ENCODE measurements around the gene FOXR1.

Gene FOXR1

DNA sequence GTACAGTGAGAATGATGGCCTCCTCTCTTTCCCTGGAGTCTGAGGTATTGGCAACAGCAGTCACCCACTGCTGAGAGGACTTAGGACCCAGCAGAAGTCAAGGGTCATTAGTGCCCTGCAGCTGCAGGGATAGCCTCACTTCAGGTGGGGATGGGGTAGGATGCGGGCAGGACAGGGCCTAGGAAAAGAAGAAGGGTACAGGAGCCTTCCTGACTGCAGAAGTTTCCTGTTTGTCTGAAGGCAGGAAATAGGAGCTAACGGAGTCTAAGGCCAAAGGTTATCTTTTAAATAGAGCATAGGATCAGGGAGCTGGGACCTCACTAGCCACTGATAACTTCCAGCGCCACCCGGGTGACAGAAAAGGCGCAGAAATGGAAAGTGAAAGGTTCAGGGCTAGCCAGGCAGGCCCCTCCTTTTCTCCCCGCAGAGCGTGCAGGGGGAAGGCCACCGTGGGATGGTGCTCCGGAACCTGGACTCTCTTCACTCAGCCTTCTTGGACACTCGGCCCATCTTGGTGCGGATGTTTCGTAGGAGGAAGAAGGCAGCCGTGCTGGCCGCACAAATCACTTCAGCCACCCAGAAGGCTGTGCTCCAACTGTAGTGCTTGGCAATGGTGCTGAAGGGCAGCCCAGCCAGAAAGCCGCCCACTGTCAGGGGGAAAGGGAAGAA is 53.0 kb downstream of the FOXR1 start:
- no peak overlapping the region for H3K4me2 ChIP-seq (ENCODE audit: low read length, poor library complexity, severe bottlenecking)
- H2BK12ac ChIP-seq (ENCODE audit: low read length in 2 of 2): no peak overlapping the region
- H2AFZ ChIP-seq (ENCODE audit: low read depth, low read length): no peak overlapping the region
- WGBS: 63% methylated on average over 15 of the region's 15 CpGs
- peak overlapping the region; percentile 2 for H3K9ac ChIP-seq (ENCODE audit: low read length)
- H3K27me3 ChIP-seq (ENCODE audit: control insufficient read depth in 1 of 2, insufficient read depth in 1 of 2, low read length in 2 of 2): no peaks in the 10 kb centered on the region
- H2BK5ac ChIP-seq (ENCODE audit: low read depth, low read length, poor library complexity, severe bottlenecking): no peak overlapping the region
- H4K8ac ChIP-seq (ENCODE audit: low read length): peak overlapping the region; percentile 27
- no peak overlapping the region for H4K91ac ChIP-seq (ENCODE audit: low read length)
- DNase-seq: no peak
- no peak overlapping the region for H2AK5ac ChIP-seq (ENCODE audit: low read length, severe bottlenecking)
- peaks cover 60 to 61% of the 10 kb centered on the region in 2 experiments for H3K36me3 ChIP-seq (ENCODE audit: control insufficient read depth in 1 of 2, insufficient read depth in 2 of 2, low read depth in 1 of 2, low read length in 2 of 2)
- no peak overlapping the region for H3K14ac ChIP-seq (ENCODE audit: low read length in 2 of 2)
- H3K27ac ChIP-seq (ENCODE audit: low read length, poor library complexity, severe bottlenecking): no peak overlapping the region
- H3K4me3 ChIP-seq (ENCODE audit: insufficient read depth in 1 of 2, low read depth in 1 of 2, low read length in 2 of 2): peak overlapping the region in 1 of 2 experiments; percentile 5
- H3K23ac ChIP-seq (ENCODE audit: low read length in 2 of 2): no peak overlapping the region
- peaks cover 42% of the 10 kb centered on the region for H3K4me1 ChIP-seq (ENCODE audit: control insufficient read depth, insufficient read depth, low read depth, low read length)
- H3K79me1 ChIP-seq (replicated peaks; ENCODE audit: low read length, poor library complexity, severe bottlenecking): peaks cover 30% of the 10 kb centered on the region
- no peak overlapping the region for H3K4ac ChIP-seq (ENCODE audit: low read depth in 1 of 2, low read length in 2 of 2)
- no peak overlapping the region for H2BK15ac ChIP-seq (ENCODE audit: low read depth, poor library complexity, severe bottlenecking)
- H3K18ac ChIP-seq (ENCODE audit: low read depth in 1 of 2, low read length in 2 of 2): no peak overlapping the region
- no peak overlapping the region for H2BK120ac ChIP-seq (ENCODE audit: low read depth, low read length)
- H3K9me3 ChIP-seq (ENCODE audit: control insufficient read depth, low read length): no peaks in the 10 kb centered on the region

- Histone ChIP-seq H3K4me2 (ENCODE audit: low read length, poor library complexity, severe bottlenecking) (no peak overlapping the region), H3K4me1 (ENCODE audit: control insufficient read depth, insufficient read depth, low read depth, low read length) (peaks cover 44% of the 10 kb centered on the region), H3K79me1 (replicated peaks; ENCODE audit: low read length, poor library complexity, severe bottlenecking) (peaks cover 30% of the 10 kb centered on the region), H3K18ac (ENCODE audit: low read depth in 1 of 2, low read length in 2 of 2) (no peak overlapping the region), H2BK15ac (ENCODE audit: low read depth, poor library complexity, severe bottlenecking) (no peak overlapping the region), H3K9me3 (ENCODE audit: control insufficient read depth, low read length) (no peaks in the 10 kb centered on the region), H2BK120ac (ENCODE audit: low read depth, low read length) (no peak overlapping the region), H4K8ac (ENCODE audit: low read length) (no peak overlapping the region), H2BK12ac (ENCODE audit: low read length in 2 of 2) (no peak overlapping the region), H3K4ac (ENCODE audit: low read depth in 1 of 2, low read length in 2 of 2) (no peak overlapping the region), H2AFZ (ENCODE audit: low read depth, low read length) (no peak overlapping the region), H3K9ac (ENCODE audit: low read length) (no peak overlapping the region), H3K14ac (ENCODE audit: low read length in 2 of 2) (no peak overlapping the region), H3K23ac (ENCODE audit: low read length in 2 of 2) (no peak overlapping the region), H2AK5ac (ENCODE audit: low read length, severe bottlenecking) (no peak overlapping the region), H3K27ac (ENCODE audit: low read length, poor library complexity, severe bottlenecking) (no peak overlapping the region), H3K36me3 (ENCODE audit: control insufficient read depth in 1 of 2, insufficient read depth in 2 of 2, low read depth in 1 of 2, low read length in 2 of 2) (peaks cover 59% of the 10 kb centered on the region in 2 experiments), H3K27me3 (ENCODE audit: control insufficient read depth in 1 of 2, insufficient read depth in 1 of 2, low read length in 2 of 2) (no peaks in the 10 kb centered on the region), H4K91ac (ENCODE audit: low read length) (no peak overlapping the region), H3K4me3 (ENCODE audit: insufficient read depth in 1 of 2, low read depth in 1 of 2, low read length in 2 of 2) (no peak overlapping the region), H2BK5ac (ENCODE audit: low read depth, low read length, poor library complexity, severe bottlenecking) (no peak overlapping the region)
- DNase-seq: no peak
- 93% methylated on average over 5 of the region's 5 CpGs for WGBS
These were observed 53.5 kb downstream of the FOXR1 start for GRCh38 chr11:119025099-119025473.

DNA sequence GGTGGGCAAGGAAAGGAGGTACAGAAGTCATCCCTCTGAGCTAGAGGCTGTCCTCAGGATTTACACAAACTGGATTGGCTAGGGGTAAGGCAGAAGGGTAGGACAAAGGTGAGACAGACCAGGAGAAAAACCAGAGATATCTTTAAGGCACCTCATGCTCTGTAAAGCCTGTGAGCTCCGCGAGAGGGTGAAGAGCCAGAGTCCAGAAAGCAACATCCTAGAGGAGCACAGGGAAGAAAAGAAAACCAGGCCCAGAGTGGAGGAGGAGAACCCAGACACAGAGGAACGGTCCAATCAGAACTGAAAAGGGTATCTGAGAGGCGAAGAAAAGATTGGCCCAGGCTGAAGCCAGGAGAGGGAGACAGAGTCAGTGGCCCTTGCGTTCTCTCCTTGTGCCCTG is 54.0 kb downstream of the FOXR1 start:
- no peak overlapping the region for H3K9ac ChIP-seq (ENCODE audit: low read length)
- H2BK12ac ChIP-seq (ENCODE audit: low read length in 2 of 2): no peak overlapping the region
- no peak overlapping the region for H2BK120ac ChIP-seq (ENCODE audit: low read depth, low read length)
- no peak overlapping the region for H2BK15ac ChIP-seq (ENCODE audit: low read depth, poor library complexity, severe bottlenecking)
- no peak overlapping the region for H3K4me2 ChIP-seq (ENCODE audit: low read length, poor library complexity, severe bottlenecking)
- H3K14ac ChIP-seq (ENCODE audit: low read length in 2 of 2): no peak overlapping the region
- peaks cover 31% of the 10 kb centered on the region for H3K79me1 ChIP-seq (replicated peaks; ENCODE audit: low read length, poor library complexity, severe bottlenecking)
- 97% methylated on average over 5 of the region's 5 CpGs for WGBS
- no peaks in the 10 kb centered on the region for H3K9me3 ChIP-seq (ENCODE audit: control insufficient read depth, low read length)
- no peak overlapping the region for H2AK5ac ChIP-seq (ENCODE audit: low read length, severe bottlenecking)
- no peak overlapping the region for H4K91ac ChIP-seq (ENCODE audit: low read length)
- H3K18ac ChIP-seq (ENCODE audit: low read depth in 1 of 2, low read length in 2 of 2): no peak overlapping the region
- H3K27ac ChIP-seq (ENCODE audit: low read length, poor library complexity, severe bottlenecking): no peak overlapping the region
- no peak overlapping the region for H2AFZ ChIP-seq (ENCODE audit: low read depth, low read length)
- H3K27me3 ChIP-seq (ENCODE audit: control insufficient read depth in 1 of 2, insufficient read depth in 1 of 2, low read length in 2 of 2): no peaks in the 10 kb centered on the region
- peaks cover 41% of the 10 kb centered on the region for H3K4me1 ChIP-seq (ENCODE audit: control insufficient read depth, insufficient read depth, low read depth, low read length)
- H3K36me3 ChIP-seq (ENCODE audit: control insufficient read depth in 1 of 2, insufficient read depth in 2 of 2, low read depth in 1 of 2, low read length in 2 of 2): peaks cover 57 to 58% of the 10 kb centered on the region in 2 experiments
- H3K4ac ChIP-seq (ENCODE audit: low read depth in 1 of 2, low read length in 2 of 2): no peak overlapping the region
- no peak for DNase-seq
- H3K4me3 ChIP-seq (ENCODE audit: insufficient read depth in 1 of 2, low read depth in 1 of 2, low read length in 2 of 2): no peak overlapping the region
- H3K23ac ChIP-seq (ENCODE audit: low read length in 2 of 2): no peak overlapping the region
- no peak overlapping the region for H2BK5ac ChIP-seq (ENCODE audit: low read depth, low read length, poor library complexity, severe bottlenecking)
- no peak overlapping the region for H4K8ac ChIP-seq (ENCODE audit: low read length)

DNA sequence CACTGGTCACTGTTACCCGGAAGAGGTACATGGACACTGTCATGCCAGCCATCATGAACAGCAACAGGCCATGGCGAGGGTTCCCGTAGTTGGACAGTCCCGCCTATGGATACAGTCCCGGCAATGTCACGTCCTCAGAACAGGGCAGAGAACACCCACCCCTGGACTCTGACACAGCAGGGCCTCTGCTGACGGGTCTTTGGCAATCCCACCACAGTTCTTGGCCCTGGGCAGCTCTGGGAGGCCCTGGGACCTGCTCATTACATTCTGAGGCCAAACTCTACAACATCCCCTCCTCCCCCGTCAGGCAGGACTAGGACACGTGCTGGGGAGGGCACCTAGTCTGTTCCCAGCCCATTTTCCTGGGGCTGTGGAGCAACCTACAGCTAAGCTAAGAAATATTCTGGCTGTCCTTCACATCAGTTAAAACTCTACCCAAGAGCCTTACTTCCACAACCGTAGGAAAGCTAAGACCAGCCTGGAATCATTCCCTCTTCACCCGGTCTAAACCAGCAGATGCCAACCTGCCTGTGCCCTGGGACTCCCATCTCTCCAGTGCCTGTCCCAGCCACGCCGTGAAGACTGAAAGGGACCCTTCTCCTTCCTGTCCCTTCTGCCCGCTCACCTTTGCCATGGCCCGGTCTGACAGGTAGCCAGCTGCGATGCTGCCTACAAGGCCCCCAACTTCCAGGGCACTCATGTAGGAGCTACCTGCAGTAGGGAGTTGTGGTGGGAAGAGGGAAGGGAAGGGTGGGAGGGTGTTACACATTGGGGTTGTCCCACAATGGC is 54.6 kb downstream of the FOXR1 start:
- Histone ChIP-seq H3K9me3 (ENCODE audit: control insufficient read depth, low read length) (no peaks in the 10 kb centered on the region), H4K91ac (ENCODE audit: low read length) (no peak overlapping the region), H2BK12ac (ENCODE audit: low read length in 2 of 2) (no peak overlapping the region), H2BK5ac (ENCODE audit: low read depth, low read length, poor library complexity, severe bottlenecking) (no peak overlapping the region), H3K4ac (ENCODE audit: low read depth in 1 of 2, low read length in 2 of 2) (no peak overlapping the region), H3K4me2 (ENCODE audit: low read length, poor library complexity, severe bottlenecking) (no peak overlapping the region), H2BK120ac (ENCODE audit: low read depth, low read length) (no peak overlapping the region), H3K27ac (ENCODE audit: low read length, poor library complexity, severe bottlenecking) (no peak overlapping the region), H3K9ac (ENCODE audit: low read length) (no peak overlapping the region), H3K18ac (ENCODE audit: low read depth in 1 of 2, low read length in 2 of 2) (no peak overlapping the region), H2AFZ (ENCODE audit: low read depth, low read length) (no peak overlapping the region), H3K36me3 (ENCODE audit: control insufficient read depth in 1 of 2, insufficient read depth in 2 of 2, low read depth in 1 of 2, low read length in 2 of 2) (peaks cover 55 to 58% of the 10 kb centered on the region in 2 experiments), H3K27me3 (ENCODE audit: control insufficient read depth in 1 of 2, insufficient read depth in 1 of 2, low read length in 2 of 2) (no peaks in the 10 kb centered on the region), H2AK5ac (ENCODE audit: low read length, severe bottlenecking) (no peak overlapping the region), H3K4me1 (ENCODE audit: control insufficient read depth, insufficient read depth, low read depth, low read length) (peaks cover 41% of the 10 kb centered on the region), H3K23ac (ENCODE audit: low read length in 2 of 2) (no peak overlapping the region), H2BK15ac (ENCODE audit: low read depth, poor library complexity, severe bottlenecking) (no peak overlapping the region), H3K79me1 (replicated peaks; ENCODE audit: low read length, poor library complexity, severe bottlenecking) (peaks cover 32% of the 10 kb centered on the region), H3K4me3 (ENCODE audit: insufficient read depth in 1 of 2, low read depth in 1 of 2, low read length in 2 of 2) (no peak overlapping the region), H3K14ac (ENCODE audit: low read length in 2 of 2) (no peak overlapping the region), H4K8ac (ENCODE audit: low read length) (no peak overlapping the region)
- no peak for DNase-seq
- 94% methylated on average over 16 of the region's 16 CpGs for WGBS

Measured in mesenchymal stem cell (in vitro differentiated cells and primary cell).